Fibroblast of gingiva (primary cell): ENCODE results near the gene RUNDC3A.

Experiments used
- DNase-seq: peaks from one replicate; pipeline ENCODE4 v3.0.0-alpha.2; 2011; ENCODE audit warnings: low read depth

Gene RUNDC3A

DNA sequence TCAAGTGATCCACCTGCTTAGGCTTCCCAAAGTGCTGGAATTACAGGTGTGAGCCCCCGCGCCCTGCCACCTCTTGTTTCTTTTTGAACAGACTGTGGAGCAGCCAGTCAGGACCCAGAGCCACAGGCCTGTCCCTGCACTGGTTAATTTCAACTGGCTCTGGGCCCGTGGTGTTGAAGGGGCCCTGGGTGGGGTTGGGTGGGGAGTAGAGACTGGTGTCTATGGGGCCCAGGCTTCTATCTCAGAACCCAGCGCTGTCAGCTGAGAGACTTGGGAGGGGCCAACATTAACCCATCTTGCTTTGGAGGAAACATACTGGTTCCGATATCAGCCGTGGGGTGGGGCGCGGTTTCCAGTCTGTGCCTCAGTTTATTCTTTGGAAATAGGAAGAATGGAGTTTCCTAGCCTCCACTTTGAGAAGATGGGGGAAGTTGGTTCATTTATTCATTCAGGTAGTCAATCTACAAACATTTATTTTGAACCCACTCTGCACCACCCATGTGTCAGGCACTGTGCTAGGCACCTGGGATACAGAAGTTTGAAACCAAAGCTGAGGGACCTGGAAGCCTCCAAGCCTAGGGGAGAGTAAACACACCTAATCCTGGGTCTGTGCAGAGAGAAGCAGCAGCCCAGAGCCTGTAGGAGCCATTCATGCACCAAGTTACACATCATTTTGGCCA lies 24.9 kb upstream of the RUNDC3A start:
- DNase-seq, result no peak

GRCh38 chr17:44284024-44284400 lies 24.4 kb upstream of the RUNDC3A start:
- DNase-seq, result no peak

DNA sequence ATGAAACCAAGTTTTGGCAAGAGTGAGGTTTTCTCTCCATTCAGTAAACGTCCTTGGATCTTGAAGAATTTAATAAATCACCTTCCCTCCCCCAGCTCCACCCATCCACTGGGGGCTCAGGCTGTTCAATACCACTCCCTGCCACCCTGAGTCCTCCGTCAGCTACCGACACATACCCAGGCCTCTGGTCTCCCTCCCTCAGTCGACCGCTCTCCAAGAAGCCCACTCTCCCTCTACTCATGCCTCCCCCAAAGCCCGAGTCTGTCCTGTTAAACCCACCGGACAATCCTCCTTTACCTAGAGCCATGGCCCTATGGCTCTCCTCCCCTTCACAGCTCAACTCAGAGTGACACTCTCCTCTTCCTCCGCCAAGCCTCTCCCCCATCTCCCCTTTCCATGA lies 20.8 kb upstream of the RUNDC3A start:
- DNase-seq, result no peak

DNA sequence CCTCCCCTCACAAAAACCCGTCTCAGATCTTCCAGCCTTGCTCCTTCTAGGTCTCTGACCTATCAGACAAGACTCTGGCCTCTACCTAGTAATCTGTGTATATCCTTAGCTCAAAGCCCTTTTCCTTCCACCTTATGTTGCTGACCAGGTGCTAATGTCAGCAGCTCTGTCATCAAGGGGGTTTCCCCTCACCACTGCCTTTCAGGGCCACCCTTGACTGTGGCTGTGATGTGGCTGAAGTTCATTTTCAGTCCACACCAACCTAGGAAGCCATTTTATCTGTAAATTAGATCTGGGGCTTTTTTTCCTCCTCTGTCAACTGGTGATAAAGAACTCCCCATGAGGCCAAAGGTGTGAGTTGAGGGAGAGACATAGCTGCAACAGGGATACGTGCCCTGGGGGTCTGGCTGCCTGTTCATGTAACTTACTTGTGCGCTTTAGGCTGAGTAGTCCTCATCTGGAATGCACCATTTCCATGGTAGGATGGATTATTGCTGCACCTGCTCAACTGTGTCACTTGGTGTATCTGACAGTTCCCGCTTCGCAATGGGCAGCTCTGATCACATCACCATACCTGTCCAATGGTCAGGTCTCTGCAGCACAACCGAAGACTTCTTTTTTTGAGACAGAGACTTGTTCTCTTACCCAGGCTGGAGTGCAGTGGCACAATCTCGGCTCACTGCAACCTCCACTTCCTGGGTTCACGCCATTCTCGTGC lies 14.7 kb upstream of the RUNDC3A start:
- no peak for DNase-seq

- DNase-seq, result no peak
Observed at GRCh38 chr17:44297975-44298374, 10.4 kb upstream of the RUNDC3A start.

DNA sequence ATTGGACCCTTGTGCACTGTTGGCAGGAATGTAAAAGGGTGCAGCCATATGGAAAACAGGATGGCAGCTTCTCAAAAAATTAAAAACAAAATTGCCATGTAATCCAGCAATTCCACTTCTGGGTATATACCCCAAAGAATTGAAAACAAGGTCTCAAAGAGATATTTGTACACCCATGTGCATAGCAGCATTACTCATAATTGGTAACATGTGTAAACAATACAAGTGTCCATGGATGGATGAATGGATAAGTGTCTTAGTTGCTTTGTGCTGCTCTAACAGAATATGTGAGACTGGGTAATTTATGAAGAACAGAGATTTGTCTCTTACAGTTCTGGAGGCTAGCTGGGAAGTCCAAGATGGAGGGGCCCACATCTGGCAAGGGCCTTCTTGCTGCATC lies 3.8 kb upstream of the RUNDC3A start:
- no peak for DNase-seq

DNA sequence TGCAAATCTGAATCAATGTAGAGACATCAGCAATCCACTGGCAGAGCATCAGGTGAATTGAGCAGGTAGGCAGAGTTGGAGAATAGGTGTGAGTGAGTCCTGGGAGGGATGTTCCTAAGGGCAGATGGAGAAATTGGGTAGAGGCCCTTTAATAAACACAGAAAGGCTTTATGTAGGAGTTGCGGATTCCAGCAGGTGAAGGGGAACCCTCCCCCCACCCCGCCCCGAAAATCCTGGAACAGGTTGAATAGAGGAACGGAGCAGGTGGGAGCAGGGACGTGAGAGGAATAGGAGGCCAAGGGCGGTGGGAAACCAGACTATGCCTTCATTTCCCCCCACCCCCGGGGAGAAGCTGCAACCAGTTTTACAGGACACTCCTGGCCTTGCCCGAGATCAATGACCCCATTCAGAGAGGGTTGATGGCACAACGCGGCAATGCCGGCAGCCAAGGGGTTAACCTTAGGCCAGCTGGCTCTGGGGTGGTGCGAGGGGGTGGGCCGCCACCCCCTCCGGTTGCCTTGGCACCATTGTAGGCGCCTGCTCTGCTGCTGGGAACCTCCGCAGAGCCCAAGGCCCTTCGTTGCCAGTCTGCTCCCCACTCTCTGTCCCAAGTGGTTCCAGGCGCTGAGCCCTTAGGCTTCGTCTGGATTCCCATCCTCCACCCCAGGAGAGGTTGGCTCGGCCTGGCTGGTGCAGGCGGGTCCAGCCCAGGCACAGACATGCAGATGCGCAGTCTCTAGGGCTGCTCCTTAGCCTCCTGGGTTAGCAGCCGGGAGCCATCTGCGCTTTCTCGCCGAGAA lies 814 bp upstream of the RUNDC3A start:
- peak; percentile 22 for DNase-seq

- DNase-seq, result no peak
Observed at GRCh38 chr17:44308865-44309264, 464 bp downstream of the RUNDC3A start.

DNA sequence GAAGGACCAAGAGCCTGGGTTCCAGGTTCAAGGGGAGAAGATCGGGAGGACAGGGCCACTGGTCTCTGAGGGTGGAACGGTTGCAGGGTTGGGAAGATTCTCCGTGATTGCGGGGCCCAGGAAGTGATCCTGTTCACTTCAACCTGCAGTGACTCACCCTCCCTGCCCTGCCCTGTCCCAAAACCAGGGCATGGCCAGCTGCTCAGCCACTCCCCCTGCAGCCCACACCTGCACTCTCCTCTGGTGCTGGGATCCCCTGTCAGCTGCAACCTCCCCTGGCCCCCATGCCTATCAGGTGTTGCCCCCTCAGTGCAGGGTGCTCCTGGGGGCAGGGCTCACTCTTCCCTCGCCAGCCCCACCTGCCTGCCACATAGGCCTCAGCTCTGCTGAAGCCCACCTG lies 1.1 kb downstream of the RUNDC3A start:
- DNase-seq, result no peak

- DNase-seq, result no peak
Observed at GRCh38 chr17:44310188-44310587, 1.8 kb downstream of the RUNDC3A start.

DNA sequence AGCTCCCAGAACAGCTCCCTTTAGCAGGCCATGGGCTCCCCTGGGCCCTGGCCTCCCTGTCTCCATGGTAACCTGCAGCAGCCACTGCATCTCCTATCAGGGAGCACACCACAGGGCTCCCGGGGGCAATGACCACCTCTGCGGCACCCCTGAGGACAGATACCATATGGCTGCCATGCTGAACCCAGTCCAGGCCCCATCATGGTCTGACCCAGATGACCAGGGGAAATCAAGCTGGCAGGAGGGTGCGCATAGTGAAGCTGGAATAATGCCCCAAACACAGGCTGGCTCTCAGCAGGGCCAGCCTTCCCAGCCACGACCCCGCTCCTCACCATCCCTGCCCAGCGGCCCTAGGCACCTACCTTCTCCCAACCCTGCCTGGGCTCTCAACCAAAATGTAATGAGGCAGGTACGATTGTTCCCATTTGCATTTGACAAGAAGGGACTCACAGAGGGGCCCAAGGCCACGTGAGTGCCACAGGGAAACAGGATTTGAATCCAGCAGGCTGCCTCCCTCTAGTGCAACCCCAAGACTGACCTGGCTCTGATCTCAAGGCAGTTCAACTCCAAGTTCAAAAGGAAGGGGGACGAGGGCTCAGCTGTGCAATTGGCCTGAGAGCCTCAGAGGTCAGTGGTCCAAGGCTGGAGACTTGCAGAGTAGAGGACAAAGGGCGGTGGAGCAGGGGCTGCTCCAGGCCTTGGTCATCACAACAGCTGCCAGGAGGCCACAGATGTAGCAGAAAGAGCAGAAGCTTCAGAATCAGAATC lies 2.4 kb downstream of the RUNDC3A start:
- no peak for DNase-seq

DNA sequence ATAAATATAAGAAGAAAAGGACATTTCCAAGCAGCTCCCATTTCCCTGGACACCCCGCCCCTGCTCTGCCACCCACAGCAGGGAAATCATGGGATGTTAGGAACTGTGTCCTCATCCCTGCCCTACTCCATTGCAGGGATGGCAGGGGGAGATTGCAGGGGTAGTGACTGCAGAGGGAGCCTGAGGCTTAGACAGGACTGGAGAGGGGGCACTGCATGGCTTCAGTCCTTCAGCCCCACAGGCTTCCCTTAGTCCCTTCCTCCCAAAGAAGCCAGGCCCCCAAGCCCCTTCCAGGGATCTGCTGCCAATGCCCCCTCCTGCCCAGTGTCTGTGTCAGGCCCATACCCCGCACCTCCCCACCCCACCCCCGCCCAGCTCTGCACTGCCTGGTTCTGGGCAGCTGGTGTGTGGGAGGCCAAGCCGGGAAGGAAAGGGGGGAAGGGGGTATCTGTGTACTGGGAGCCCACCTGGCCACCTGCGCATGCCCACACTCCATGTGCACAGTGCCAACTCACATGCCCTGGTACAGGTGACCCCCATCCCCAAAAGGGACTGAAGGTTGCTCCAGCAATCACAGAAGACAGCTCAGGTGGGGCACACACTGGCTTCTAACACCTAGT lies 3.3 kb downstream of the RUNDC3A start:
- no peak for DNase-seq

- no peak for DNase-seq
Observed at GRCh38 chr17:44312396-44313104, 4.1 kb downstream of the RUNDC3A start.

- DNase-seq, result no peak
Observed at GRCh38 chr17:44314031-44314430, 5.6 kb downstream of the RUNDC3A start.

GRCh38 chr17:44314524-44314868 lies 6.1 kb downstream of the RUNDC3A start:
- no peak for DNase-seq

GRCh38 chr17:44314869-44315661 lies 6.7 kb downstream of the RUNDC3A start:
- no peak for DNase-seq

DNA sequence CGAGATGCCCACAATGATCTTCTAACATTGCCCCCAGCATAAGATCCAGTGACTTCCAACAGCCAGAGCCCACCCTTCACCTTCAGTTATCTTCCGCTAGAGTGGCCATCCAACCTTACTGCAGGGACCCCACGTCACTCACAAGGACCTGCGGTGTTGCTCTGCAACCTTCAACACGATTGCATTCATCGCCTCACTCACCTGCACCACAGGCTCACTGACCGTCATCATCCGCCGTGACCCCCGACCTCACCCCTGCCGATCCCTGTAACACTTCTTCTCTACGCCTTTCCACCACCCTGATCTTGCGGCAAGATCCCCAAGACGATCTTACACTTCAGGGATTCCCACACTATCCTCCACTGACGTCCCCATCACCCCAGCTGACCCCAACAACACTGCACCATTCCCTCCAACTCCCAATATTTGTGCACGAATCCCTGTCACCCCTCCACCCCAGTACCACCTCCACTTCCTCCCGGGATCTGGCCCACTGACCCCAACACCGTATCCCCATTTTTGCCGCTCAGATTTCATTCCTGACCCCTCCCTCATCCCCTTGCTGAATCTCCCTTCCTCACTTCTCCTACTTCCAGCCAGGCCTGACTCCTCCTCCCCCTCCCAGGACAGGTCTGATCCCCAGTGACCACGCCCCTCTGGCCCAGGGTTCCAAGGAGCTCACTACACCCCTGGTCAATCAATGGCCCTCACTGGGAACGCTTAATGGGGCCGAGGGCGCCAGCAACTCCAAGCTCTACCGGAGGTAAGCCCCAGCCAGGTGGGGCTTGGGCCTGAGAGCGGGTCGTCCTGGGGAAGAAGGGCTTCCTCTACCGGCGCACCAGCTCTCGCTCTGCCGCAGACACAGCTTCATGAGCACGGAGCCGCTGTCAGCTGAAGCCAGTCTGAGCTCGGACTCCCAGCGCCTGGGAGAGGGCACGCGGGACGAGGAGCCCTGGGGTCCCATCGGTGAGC lies 7.6 kb downstream of the RUNDC3A start:
- no peak for DNase-seq

GRCh38 chr17:44317545-44317944 lies 9.1 kb downstream of the RUNDC3A start:
- DNase-seq, result no peak
